Neutrophil (primary cell): ENCODE measurements around the gene IPO7.
"Not testable (repeated sequence)": the region's sequence is repeated elsewhere in the genome, so short reads cannot be mapped to it uniquely, and the experiment has no call there.

Experiments used
- H3K27ac ChIP-seq: fragments of 200-600 bp; sonication (generic); 2 replicates; pipeline ENCODE4 v1.5.1; 2016; ENCODE audit warnings: mild to moderate bottlenecking, moderate library complexity
- H3K27me3 ChIP-seq: fragments of 200-600 bp; sonication (generic); 2 replicates; pipeline ENCODE4 v1.6.0; 2016; ENCODE audit warnings: mild to moderate bottlenecking
- H3K36me3 ChIP-seq: fragments of 200-600 bp; sonication (generic); 2 replicates; pipeline ENCODE4 v1.5.1; 2017
- H3K4me1 ChIP-seq, 2 experiments: fragments of 200-600 bp in 1 of 2; sonication (generic) in 1 of 2; 1 replicate in 1 of 2; 2 replicates in 1 of 2; pipeline versions ENCODE4 v1.5.1 to v1.6.1; 2013 to 2016; ENCODE audit warnings: low read depth in 1 of 2, low read length in 1 of 2, mild to moderate bottlenecking in 1 of 2, moderate library complexity in 1 of 2; ENCODE audit not compliant: control insufficient read depth in 1 of 2, insufficient read depth in 1 of 2
- H3K4me3 ChIP-seq, 2 experiments: fragments of 200-600 bp in 1 of 2; sonication (generic) in 1 of 2; 1 replicate in 1 of 2; 2 replicates in 1 of 2; pipeline ENCODE4 v1.5.1; 2013 to 2016; ENCODE audit warnings: low read depth in 1 of 2, low read length in 1 of 2, mild to moderate bottlenecking in 1 of 2, moderate library complexity in 1 of 2
- H3K9me3 ChIP-seq: fragments of 200-600 bp; sonication (generic); 2 replicates; pipeline ENCODE4 v1.5.1; 2016
- TF ChIP-seq, protein P1 (sequence below): fragments of 200-600 bp; sonication (generic); IDR thresholded peaks from 2 replicates; pipeline ENCODE4 v1.5.1; 2016; ENCODE audit warnings: antibody characterized with exemption

IPO7 gene

DNA sequence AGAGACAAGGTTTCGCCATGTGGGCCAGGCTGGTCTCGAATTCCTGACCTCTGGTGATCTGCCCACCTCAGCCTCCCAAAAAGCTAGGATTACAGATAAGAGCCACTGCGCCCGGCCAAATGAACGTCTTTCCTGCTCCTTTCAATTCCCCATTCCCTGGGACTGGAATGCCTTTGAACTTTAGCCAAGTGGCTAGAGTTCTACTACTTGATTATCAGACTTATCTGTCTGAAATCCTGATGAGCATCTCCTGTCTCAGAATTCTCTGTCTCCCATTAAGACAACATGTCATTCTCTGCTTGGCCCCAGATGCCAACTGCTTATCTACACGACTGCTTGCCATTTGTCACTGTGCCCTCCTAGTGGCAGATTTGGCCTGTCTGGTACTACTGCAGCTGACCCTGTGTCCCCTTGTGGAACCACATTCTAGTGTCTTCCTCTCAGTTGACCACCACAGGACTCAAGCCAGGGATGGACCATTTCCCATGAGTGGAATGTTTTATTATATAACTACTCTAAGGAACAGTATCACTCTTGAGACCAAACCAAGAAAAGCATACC lies 33.1 kb upstream of the IPO7 start:
- no peaks in the 10 kb centered on the region for H3K36me3 ChIP-seq
- no peaks in the 10 kb centered on the region for H3K4me1 ChIP-seq
- H3K9me3 ChIP-seq, result no peaks in the 10 kb centered on the region

DNA sequence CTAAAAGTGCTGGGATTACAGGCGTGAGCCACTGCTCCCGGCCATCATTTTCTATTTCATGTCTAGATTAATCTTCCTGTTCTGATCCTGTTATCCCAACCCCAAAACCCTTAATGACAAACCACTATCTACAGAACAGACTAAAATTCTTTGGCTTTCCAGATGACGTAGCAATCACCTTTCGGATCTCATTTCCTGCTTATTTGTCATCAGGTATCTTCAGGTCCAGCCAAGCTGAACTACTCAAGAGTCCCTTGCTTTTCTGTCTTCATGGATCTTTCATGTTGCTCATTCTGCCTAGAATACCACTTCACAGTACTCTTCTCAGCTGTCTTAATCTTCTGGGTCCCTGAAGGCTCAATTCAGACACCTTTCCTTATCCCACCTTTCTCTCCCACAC lies 27.4 kb upstream of the IPO7 start:
- Histone ChIP-seq H3K27ac (no peak overlapping the region), H3K36me3 (no peaks in the 10 kb centered on the region), H3K27me3 (no peaks in the 10 kb centered on the region), H3K9me3 (no peaks in the 10 kb centered on the region), H3K4me3 (no peak overlapping the region), H3K4me1 (no peaks in the 10 kb centered on the region)
- TF ChIP-seq, protein P1, sequence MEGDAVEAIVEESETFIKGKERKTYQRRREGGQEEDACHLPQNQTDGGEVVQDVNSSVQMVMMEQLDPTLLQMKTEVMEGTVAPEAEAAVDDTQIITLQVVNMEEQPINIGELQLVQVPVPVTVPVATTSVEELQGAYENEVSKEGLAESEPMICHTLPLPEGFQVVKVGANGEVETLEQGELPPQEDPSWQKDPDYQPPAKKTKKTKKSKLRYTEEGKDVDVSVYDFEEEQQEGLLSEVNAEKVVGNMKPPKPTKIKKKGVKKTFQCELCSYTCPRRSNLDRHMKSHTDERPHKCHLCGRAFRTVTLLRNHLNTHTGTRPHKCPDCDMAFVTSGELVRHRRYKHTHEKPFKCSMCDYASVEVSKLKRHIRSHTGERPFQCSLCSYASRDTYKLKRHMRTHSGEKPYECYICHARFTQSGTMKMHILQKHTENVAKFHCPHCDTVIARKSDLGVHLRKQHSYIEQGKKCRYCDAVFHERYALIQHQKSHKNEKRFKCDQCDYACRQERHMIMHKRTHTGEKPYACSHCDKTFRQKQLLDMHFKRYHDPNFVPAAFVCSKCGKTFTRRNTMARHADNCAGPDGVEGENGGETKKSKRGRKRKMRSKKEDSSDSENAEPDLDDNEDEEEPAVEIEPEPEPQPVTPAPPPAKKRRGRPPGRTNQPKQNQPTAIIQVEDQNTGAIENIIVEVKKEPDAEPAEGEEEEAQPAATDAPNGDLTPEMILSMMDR, result no peak

More for the DNA sequence above, 33.1 kb upstream of the IPO7 start:
- Histone ChIP-seq H3K27me3 (peaks cover 12% of the 10 kb centered on the region), H3K27ac (no peak overlapping the region), H3K4me3 (no peak overlapping the region)
- TF ChIP-seq, protein P1, result no peak

DNA sequence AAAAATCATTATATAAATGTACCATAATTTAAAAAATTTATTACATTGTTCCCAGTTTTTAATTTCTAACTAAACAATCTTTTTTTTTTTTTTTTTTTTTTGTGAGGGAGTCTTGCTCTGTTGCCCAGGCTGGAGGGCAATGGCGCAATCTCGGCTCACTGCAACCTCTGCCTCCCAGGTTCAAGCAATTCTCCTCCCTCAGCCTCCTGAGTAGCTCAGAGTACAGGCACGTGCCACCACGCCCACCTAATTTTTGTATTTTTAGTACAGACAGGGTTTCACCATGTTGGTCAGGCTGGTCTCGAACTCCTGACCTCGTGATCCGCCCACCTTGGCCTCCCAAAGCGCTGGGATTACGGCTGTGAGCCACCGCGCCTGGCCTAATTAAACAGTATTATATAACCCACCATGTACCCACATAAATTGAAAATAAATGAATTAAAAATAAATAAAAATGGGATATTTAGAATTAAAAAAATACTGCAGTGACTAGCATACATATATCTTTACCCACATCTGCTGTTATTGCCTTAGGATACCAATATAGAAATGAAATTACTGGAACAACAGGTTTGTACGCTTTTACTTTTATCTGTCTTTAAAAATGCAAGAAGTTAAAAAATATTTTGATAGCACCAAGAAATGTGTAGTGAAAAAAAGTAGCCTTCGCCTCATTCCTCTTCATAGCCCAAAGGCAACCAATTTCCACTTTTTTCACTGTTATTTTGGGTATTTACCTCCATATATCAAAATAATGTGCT lies 23.4 kb upstream of the IPO7 start:
- not testable (repeated sequence) for H3K9me3 ChIP-seq, H3K36me3 ChIP-seq, H3K27me3 ChIP-seq, H3K27ac ChIP-seq, H3K4me3 ChIP-seq
- H3K4me1 ChIP-seq, result peaks cover 11 to 15% of the 10 kb centered on the region in 2 experiments

DNA sequence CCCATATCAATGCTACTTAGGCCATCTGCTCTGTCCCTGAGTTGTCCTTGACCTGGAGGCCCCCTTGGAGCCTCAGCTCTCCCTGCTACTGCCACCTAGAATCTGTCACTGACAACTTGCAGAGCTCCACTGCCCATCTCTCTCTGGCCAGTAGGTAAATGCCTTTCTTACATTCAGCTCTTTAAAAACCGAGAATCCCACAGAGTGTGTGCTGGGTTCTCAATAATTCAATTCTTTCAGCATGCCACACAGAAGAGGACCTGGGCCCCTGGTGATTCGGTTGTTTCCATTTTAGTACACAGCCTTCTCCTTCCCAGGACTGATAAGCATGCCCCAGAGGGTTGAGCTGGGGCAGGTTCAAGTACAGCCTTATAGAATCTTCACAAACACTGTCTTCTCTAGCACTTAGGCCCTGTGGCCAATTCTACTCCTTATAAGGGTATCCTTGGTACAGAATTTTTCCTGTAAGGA lies 22.0 kb upstream of the IPO7 start:
- H3K27ac ChIP-seq, result peak overlapping the region; percentile 93

DNA sequence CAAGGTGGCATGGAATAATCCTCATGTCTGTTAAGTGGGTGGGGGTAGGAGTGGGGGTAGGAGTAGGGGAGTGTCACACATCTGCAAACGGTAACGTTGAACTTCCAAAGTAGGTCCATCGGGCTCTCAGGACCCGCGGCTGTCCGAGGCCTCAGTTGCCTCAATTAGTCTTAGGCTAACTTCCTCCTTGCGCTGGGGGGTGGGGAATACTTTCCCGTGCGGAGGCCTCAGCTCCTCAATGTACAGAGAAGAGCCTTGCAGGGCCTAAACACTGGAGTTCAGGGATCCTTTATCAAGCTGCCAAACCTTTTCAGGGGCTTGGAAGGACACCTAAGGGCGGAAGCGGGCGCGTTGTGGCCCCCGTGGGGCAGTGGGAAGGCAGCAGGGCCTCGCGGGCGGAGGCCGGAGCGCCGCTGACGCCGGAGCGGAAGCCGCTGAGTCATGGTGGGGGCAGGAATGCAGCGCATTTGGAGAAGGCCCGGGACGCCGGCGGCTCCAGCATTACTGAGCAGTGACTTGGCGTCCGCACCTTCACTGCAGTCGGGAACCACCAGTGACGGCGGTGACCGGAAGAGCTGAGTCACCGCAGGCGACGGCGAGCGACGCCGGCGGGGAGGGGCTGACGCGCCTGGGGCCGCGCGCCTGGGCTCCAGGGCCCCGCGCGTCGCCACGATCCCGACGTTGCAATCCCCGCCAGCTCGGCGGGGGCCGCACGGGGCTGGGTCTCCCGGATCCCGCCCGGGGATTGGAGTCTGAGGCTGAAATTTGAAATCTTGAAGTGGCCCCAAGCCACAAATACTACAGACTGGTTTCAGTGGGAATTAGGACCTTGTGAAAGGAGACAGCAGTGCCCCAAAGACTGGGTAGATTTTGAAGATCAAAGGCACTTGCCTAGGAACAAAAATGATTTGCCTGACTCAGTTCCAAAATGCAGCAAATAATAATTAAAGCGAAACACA lies 20.2 kb upstream of the IPO7 start:
- peak overlapping the region; percentile 66 to 82 for H3K4me3 ChIP-seq
- H3K4me1 ChIP-seq, result peaks cover 11 to 15% of the 10 kb centered on the region in 2 experiments
- no peaks in the 10 kb centered on the region for H3K27me3 ChIP-seq
- H3K36me3 ChIP-seq, result no peaks in the 10 kb centered on the region
- peak overlapping the region; percentile 93 for H3K27ac ChIP-seq
- no peaks in the 10 kb centered on the region for H3K9me3 ChIP-seq
- TF ChIP-seq, protein P1, result peak; percentile 50

More for the DNA sequence above, 22.0 kb upstream of the IPO7 start:
- H3K4me1 ChIP-seq, result peaks cover 11 to 15% of the 10 kb centered on the region in 2 experiments
- no peaks in the 10 kb centered on the region for H3K27me3 ChIP-seq
- no peaks in the 10 kb centered on the region for H3K36me3 ChIP-seq
- TF ChIP-seq, protein P1, result no peak
- H3K9me3 ChIP-seq, result no peaks in the 10 kb centered on the region
- no peak overlapping the region for H3K4me3 ChIP-seq
